CD4-positive, CD25-positive, alpha-beta regulatory T cell (primary cell): ENCODE data around the gene GALT. TPM values are rescaled to one million over a fixed set of nuclear protein-coding genes. Genes with fewer than 3 reads are reported as not detected.

Source experiments
- ATAC-seq, 2 donors: fragments of 150-1000 bp; cut with Tn5 transposase; one replicate each; pipeline ENCODE4 v1.10.0; 2021; ENCODE audit warnings: low read depth in 2 of 2, moderate number of reproducible peaks in 2 of 2, moderate library complexity in 1 of 2
- DNase-seq, 3 donors: peaks; one replicate each; pipeline versions ENCODE4 v3.0.0 to v3.0.0-alpha.2; 2012 to 2022; ENCODE audit warnings: mixed read lengths in 1 of 3
- H3K27ac ChIP-seq: one replicate; pipeline ENCODE4 v1.7.0; 2013; ENCODE audit warnings: mild to moderate bottlenecking, low read length; ENCODE audit not compliant: insufficient read depth, poor library complexity, severe bottlenecking
- H3K27me3 ChIP-seq: one replicate; pipeline ENCODE4 v1.7.0; 2013; ENCODE audit warnings: low read length; ENCODE audit not compliant: control insufficient read depth, insufficient read depth
- H3K36me3 ChIP-seq: one replicate; pipeline ENCODE4 v1.7.0; 2013; ENCODE audit warnings: mild to moderate bottlenecking, low read length, moderate library complexity; ENCODE audit not compliant: control insufficient read depth, insufficient read depth
- H3K4me1 ChIP-seq: 2 replicates; pipeline ENCODE4 v1.7.0; 2013; ENCODE audit warnings: mild to moderate bottlenecking, low read length; ENCODE audit not compliant: insufficient read depth, control insufficient read depth, poor library complexity, severe bottlenecking
- H3K4me3 ChIP-seq: one replicate; pipeline ENCODE4 v1.7.0; 2013; ENCODE audit warnings: low read depth, mild to moderate bottlenecking, low read length, moderate library complexity
- H3K9me3 ChIP-seq, 2 experiments: 1 replicate in 1 of 2; 2 replicates in 1 of 2; pipeline ENCODE4 v1.7.0; 2013; ENCODE audit warnings: low read length in 2 of 2, mild to moderate bottlenecking in 1 of 2, moderate library complexity in 1 of 2; ENCODE audit not compliant: control insufficient read depth in 2 of 2
- H3K27ac Mint-ChIP-seq, 3 donors: one replicate each; pipeline ENCODE4 v1.8.0; 2020 to 2022; ENCODE audit warnings: mild to moderate bottlenecking in 3 of 3, mixed read lengths in 3 of 3, moderate library complexity in 2 of 3
- H3K27me3 Mint-ChIP-seq: one replicate; pipeline ENCODE4 v1.8.0; 2022; ENCODE audit warnings: mild to moderate bottlenecking, mixed read lengths
- H3K36me3 Mint-ChIP-seq: one replicate; pipeline ENCODE4 v1.8.0; 2020; ENCODE audit warnings: mixed read lengths
- H3K4me1 Mint-ChIP-seq, 4 donors: one replicate each; pipeline ENCODE4 v1.8.0; 2020 to 2022; ENCODE audit warnings: mixed read lengths in 4 of 4, mild to moderate bottlenecking in 1 of 4
- H3K4me3 Mint-ChIP-seq, 4 donors: one replicate each; pipeline ENCODE4 v1.8.0; 2020 to 2022; ENCODE audit warnings: mild to moderate bottlenecking in 4 of 4, mixed read lengths in 4 of 4, moderate library complexity in 3 of 4
- H3K9me3 Mint-ChIP-seq, 7 donors: one replicate each; pipeline ENCODE4 v1.8.0; 2020 to 2022; ENCODE audit warnings: mixed read lengths in 7 of 7, mild to moderate bottlenecking in 3 of 7, moderate library complexity in 2 of 7
- polyA plus RNA-seq, 4 donors: library from polyadenylated mRNA; unstranded; fragments of 300-500 nt; fragmentation: Illumina TruSeq; gene quantifications; one replicate each; pipeline ENCODE4 v1.2.3, GENCODE V29; 2021
- total RNA-seq: library from RNA; stranded (reverse); gene quantifications from one replicate; pipeline ENCODE4 v1.2.3, GENCODE V29; 2022

The GALT gene
- total and polyA plus RNA-seq, 5 donors from 2014 or later = 56.1 to 222 (median 61.1) TPM

GRCh38 chr9:34607331-34607730 is 39.1 kb upstream of the GALT start:
- H3K9me3 Mint-ChIP-seq = no peaks in the 10 kb centered on the region
- ATAC-seq = no peak
- peaks cover 7% of the 10 kb centered on the region for H3K27me3 Mint-ChIP-seq
- peaks cover 15% of the 10 kb centered on the region for H3K4me1 ChIP-seq
- no peaks in the 10 kb centered on the region for H3K36me3 Mint-ChIP-seq
- no peak for DNase-seq
- H3K4me3 Mint-ChIP-seq = no peak overlapping the region
- peaks cover 0 to 18% (median 16%) of the 10 kb centered on the region in 4 donors for H3K4me1 Mint-ChIP-seq
- no peak overlapping the region for H3K27ac Mint-ChIP-seq
- H3K9me3 ChIP-seq = no peaks in the 10 kb centered on the region
- no peak overlapping the region for H3K27ac ChIP-seq
- no peak overlapping the region for H3K4me3 ChIP-seq
- no peaks in the 10 kb centered on the region for H3K36me3 ChIP-seq
- H3K27me3 ChIP-seq = no peaks in the 10 kb centered on the region

- Histone ChIP-seq H3K27me3 (no peaks in the 10 kb centered on the region), H3K36me3 (peaks cover 9% of the 10 kb centered on the region), H3K27ac (no peak overlapping the region), H3K4me3 (peak overlapping the region; percentile 75), H3K9me3 (no peaks in the 10 kb centered on the region), H3K4me1 (peaks cover 24% of the 10 kb centered on the region)
- Mint-ChIP-seq H3K36me3 (peaks cover 13% of the 10 kb centered on the region), H3K4me3 (peak overlapping the region; percentile 79 to 99 (median 91)), H3K9me3 (no peaks in the 10 kb centered on the region), H3K27ac (peak overlapping the region in 2 of 3 donors; percentile 53 to 63), H3K27me3 (peaks cover 7% of the 10 kb centered on the region), H3K4me1 (peaks cover 0 to 26% (median 24%) of the 10 kb centered on the region in 4 donors)
- DNase-seq = no peak
- ATAC-seq = no peak
Observed at GRCh38 chr9:34610434-34611206, 35.9 kb upstream of the GALT start.

- no peak for ATAC-seq
- peaks cover 0 to 26% (median 25%) of the 10 kb centered on the region in 4 donors for H3K4me1 Mint-ChIP-seq
- Histone ChIP-seq H3K4me3 (peak overlapping the region; percentile 75), H3K36me3 (peaks cover 15% of the 10 kb centered on the region), H3K9me3 (no peaks in the 10 kb centered on the region), H3K27ac (peak overlapping the region; percentile 80), H3K27me3 (no peaks in the 10 kb centered on the region), H3K4me1 (peaks cover 24% of the 10 kb centered on the region)
- DNase-seq = peak in 1 of 3 donors; percentile 25
- peak overlapping the region; percentile 87 to 95 (median 91) for H3K27ac Mint-ChIP-seq
- H3K4me3 Mint-ChIP-seq = peak overlapping the region; percentile 91 to 99 (median 91)
- peaks cover 16% of the 10 kb centered on the region for H3K36me3 Mint-ChIP-seq
- peaks cover 7% of the 10 kb centered on the region for H3K27me3 Mint-ChIP-seq
- H3K9me3 Mint-ChIP-seq = no peaks in the 10 kb centered on the region
Observed at GRCh38 chr9:34611251-34611810, 35.1 kb upstream of the GALT start.

- H3K27me3 ChIP-seq = no peaks in the 10 kb centered on the region
- peak within 1 kb of the TSS; percentile 91 to 99 (median 91) for H3K4me3 Mint-ChIP-seq
- peaks cover 0 to 29% (median 26%) of the 10 kb centered on the region in 4 donors for H3K4me1 Mint-ChIP-seq
- peaks cover 24% of the 10 kb centered on the region for H3K4me1 ChIP-seq
- H3K36me3 Mint-ChIP-seq = peaks cover 21% of the 10 kb centered on the region
- H3K9me3 ChIP-seq = no peaks in the 10 kb centered on the region
- peak within 1 kb of the TSS; percentile 87 to 95 (median 91) for H3K27ac Mint-ChIP-seq
- peak; percentile 90 to 94 for ATAC-seq
- peak within 1 kb of the TSS; percentile 80 for H3K27ac ChIP-seq
- peaks cover 7% of the 10 kb centered on the region for H3K27me3 Mint-ChIP-seq
- peaks cover 23% of the 10 kb centered on the region for H3K36me3 ChIP-seq
- peak; percentile 79 to 88 (median 86) for DNase-seq
- H3K4me3 ChIP-seq = peak within 1 kb of the TSS; percentile 77
- H3K9me3 Mint-ChIP-seq = no peaks in the 10 kb centered on the region
Observed at GRCh38 chr9:34611811-34612787, 34.4 kb upstream of the GALT start, which contains the start of gene RPP25L. RPP25L (minus strand) TSS chr9:34612097; CDS start chr9:34611296, 801 bp downstream.

GRCh38 chr9:34612788-34613390 is 33.6 kb upstream of the GALT start:
- ATAC-seq (peak; percentile 30 to 41), DNase-seq (peak; percentile 60 to 75 (median 66))
- Mint-ChIP-seq H3K4me1 (peaks cover 0 to 29% (median 26%) of the 10 kb centered on the region in 4 donors), H3K27me3 (peaks cover 7% of the 10 kb centered on the region), H3K9me3 (no peaks in the 10 kb centered on the region), H3K27ac (peak overlapping the region; percentile 87 to 95 (median 91)), H3K4me3 (peak overlapping the region; percentile 91 to 99 (median 91)), H3K36me3 (peaks cover 21% of the 10 kb centered on the region)
- H3K4me3 ChIP-seq = peak overlapping the region; percentile 77
- H3K27me3 ChIP-seq = no peaks in the 10 kb centered on the region
- H3K9me3 ChIP-seq = no peaks in the 10 kb centered on the region
- peaks cover 24% of the 10 kb centered on the region for H3K4me1 ChIP-seq
- peaks cover 30% of the 10 kb centered on the region for H3K36me3 ChIP-seq
- H3K27ac ChIP-seq = peak overlapping the region; percentile 80

- peaks cover 21% of the 10 kb centered on the region for H3K36me3 Mint-ChIP-seq
Observed at GRCh38 chr9:34615132-34615531, 31.3 kb upstream of the GALT start.

More at GRCh38 chr9:34615132-34615531, 31.3 kb upstream of the GALT start:
- no peak overlapping the region for H3K27ac Mint-ChIP-seq
- H3K4me3 ChIP-seq = no peak overlapping the region
- DNase-seq = no peak
- no peaks in the 10 kb centered on the region for H3K9me3 Mint-ChIP-seq
- H3K27ac ChIP-seq = no peak overlapping the region
- peaks cover 4 to 37% (median 37%) of the 10 kb centered on the region in 4 donors for H3K4me1 Mint-ChIP-seq
- peaks cover 35% of the 10 kb centered on the region for H3K36me3 ChIP-seq
- H3K9me3 ChIP-seq = no peaks in the 10 kb centered on the region
- H3K4me3 Mint-ChIP-seq = peak overlapping the region in 1 of 4 donors; percentile 91
- H3K27me3 Mint-ChIP-seq = peaks cover 7% of the 10 kb centered on the region
- ATAC-seq = no peak
- H3K27me3 ChIP-seq = no peaks in the 10 kb centered on the region
- peaks cover 39% of the 10 kb centered on the region for H3K4me1 ChIP-seq
